ENCODE results near the gene AUTS2.

- TF ChIP-seq CTCF (IDR thresholded peaks at IDR 0.05; ENCODE audit: low read length) = no peak
- TF ChIP-seq EZH2 (IDR thresholded peaks at IDR 0.05; ENCODE audit: borderline replicate concordance, low read length) = no peak
Observed at GRCh38 chr7:70726951-70727378, 1128.7 kb downstream of the AUTS2 start.

All from OCI-LY1 (cell line).